GM12875 (cell line): ENCODE measurements around the gene IL31.

Source experiments
- H3K4me3 ChIP-seq: one replicate; pipeline ENCODE4 v1.5.1; 2011; ENCODE audit warnings: low read depth, low read length, control low read depth
- TF ChIP-seq, protein P1 (sequence below): IDR thresholded peaks from 2 replicates; pipeline ENCODE4 v1.5.1; 2011; ENCODE audit warnings: low read depth, mild to moderate bottlenecking, control low read depth, inconsistent platforms, low read length, moderate library complexity, borderline replicate concordance; ENCODE audit not compliant: insufficient read depth

The IL31 gene

DNA sequence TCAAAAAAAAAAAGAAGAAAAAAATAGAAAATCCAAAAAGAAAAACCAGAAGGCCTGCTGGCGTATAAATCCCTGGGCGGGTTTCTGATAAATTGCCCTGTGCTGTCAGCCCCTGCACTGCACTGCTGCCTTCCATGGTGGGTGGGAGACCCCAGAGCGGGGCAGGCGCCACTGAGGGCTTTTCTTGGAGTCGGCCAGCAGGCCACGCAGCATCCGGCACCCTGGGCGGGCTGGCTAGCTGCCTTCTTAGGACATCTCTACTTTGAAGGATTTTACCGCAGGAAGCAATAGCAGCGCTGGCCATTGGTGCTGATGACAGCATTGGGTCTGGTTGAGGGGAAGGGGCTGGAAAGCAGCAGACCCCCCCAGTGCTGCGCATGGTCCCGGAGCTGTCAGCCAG lies 29.1 kb downstream of the IL31 start:
- no peak overlapping the region for H3K4me3 ChIP-seq
- TF ChIP-seq, protein P1, sequence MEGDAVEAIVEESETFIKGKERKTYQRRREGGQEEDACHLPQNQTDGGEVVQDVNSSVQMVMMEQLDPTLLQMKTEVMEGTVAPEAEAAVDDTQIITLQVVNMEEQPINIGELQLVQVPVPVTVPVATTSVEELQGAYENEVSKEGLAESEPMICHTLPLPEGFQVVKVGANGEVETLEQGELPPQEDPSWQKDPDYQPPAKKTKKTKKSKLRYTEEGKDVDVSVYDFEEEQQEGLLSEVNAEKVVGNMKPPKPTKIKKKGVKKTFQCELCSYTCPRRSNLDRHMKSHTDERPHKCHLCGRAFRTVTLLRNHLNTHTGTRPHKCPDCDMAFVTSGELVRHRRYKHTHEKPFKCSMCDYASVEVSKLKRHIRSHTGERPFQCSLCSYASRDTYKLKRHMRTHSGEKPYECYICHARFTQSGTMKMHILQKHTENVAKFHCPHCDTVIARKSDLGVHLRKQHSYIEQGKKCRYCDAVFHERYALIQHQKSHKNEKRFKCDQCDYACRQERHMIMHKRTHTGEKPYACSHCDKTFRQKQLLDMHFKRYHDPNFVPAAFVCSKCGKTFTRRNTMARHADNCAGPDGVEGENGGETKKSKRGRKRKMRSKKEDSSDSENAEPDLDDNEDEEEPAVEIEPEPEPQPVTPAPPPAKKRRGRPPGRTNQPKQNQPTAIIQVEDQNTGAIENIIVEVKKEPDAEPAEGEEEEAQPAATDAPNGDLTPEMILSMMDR: no peak

DNA sequence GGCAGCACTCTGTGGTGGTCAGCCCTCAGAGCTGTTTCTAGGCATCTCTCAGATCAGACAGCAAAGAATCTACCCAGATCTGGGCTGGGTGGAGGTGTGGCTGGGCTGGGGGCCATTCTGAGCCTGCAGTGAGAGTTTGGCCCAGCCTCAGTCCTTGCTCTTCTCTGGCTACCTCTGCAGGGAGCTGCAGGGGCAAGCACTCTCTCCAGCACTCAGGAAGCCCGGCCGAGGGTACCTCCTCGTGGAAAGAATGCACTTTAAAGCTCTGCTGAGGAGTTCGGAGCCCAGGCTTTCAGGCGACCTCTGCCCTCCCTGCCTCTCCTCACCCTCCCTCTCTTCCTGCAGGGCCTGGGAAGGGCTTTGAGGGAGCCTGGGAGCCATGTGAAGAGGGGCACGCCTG lies 31.2 kb downstream of the IL31 start:
- TF ChIP-seq, protein P1: no peak
- no peak overlapping the region for H3K4me3 ChIP-seq

DNA sequence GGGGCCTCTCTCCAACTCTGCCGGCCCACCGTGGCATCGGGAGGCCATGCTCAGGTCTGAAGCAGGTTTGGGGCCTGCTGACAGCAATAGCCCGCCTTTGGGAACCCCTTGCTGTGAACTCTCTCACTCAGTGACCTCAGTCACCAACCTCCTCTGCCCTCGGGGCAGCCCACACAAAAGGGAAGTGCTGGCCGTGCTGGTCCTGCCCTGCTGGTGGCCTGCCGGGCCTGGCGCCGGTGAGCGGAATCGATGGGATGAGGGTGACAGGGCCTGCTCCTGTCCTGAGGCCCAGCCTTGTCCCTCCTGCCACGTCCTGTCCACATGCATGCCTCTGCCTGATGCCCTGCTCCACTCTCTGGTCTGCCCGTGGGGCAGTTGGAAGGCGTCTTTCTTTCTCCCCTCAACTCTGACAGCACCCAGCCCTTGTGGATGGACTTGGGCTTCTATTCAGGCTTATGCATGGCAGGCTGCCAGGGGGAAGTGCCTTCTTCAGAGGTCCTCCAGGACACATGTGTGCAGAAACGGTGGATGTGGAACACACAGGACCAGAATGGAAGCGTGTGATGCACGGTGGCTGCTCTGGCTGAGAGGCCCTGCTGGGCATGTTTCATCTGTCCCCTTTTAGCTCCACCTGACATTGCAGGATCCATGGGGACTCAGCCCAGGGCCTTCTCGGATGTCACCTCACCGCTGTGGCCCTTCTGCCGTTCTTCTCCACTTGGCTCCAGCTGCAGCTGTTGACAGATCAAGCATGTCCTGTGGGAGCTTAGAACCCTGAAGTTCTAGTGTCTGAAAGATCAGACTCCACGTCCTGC lies 31.9 kb downstream of the IL31 start:
- no peak overlapping the region for H3K4me3 ChIP-seq
- TF ChIP-seq, protein P1: no peak

DNA sequence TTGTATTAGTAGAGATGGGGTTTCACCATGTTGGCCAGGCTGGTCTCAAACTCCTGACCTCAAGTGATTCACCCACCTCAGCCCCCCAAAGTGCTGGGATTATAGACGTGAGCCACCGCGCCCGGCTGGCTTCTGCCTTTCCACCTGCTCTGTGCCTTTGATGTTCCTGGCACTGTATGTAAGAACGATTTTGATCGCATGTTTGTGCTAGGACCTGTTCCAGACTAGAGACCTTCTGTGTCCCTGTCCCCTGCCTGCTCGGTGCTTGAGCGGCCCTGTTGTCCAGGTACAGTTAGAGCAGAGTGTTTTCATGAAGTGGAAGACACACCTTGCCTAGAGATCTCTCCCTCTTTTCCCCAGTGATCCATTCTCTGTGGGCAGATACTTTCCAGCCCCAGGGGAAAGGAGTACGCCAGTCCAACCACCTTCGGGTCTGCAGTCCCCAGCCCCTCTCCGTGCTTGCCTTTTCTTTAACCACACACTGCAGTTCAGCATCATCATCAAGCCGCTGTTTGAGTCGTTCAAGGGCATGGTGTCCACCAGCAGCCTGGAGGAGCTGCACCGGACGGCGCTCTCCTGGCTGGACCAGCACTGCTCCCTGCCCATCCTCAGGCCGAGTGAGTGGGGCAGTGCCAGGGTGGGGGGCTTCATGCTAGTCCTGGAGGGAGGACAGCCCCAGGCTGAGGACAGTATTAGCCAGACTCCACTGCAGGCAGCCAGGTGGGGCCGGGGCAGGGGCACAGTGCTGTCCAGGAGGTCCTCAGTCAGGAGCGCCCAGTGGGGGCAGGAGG lies 33.4 kb downstream of the IL31 start:
- TF ChIP-seq, protein P1: no peak
- no peak overlapping the region for H3K4me3 ChIP-seq

DNA sequence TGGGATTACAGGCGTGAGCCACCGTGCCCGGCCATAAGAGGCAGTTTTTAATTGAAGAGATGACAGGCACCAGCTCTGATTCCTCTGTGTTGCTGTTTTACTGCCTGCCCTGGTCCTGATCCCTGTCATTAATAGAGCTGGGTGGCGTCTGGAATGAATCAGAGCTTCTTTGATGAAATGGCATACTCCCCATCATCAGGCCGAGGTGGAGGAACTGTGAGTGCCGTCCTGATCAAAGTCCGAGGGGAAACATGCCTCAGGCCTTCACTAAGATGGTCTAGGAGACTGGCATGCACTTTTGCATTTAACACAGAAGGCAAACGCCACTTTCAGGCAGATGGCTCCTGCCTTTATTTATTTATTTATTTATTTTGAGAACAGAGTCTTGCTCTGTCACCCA lies 34.1 kb downstream of the IL31 start:
- TF ChIP-seq, protein P1: no peak
- H3K4me3 ChIP-seq: no peak overlapping the region

DNA sequence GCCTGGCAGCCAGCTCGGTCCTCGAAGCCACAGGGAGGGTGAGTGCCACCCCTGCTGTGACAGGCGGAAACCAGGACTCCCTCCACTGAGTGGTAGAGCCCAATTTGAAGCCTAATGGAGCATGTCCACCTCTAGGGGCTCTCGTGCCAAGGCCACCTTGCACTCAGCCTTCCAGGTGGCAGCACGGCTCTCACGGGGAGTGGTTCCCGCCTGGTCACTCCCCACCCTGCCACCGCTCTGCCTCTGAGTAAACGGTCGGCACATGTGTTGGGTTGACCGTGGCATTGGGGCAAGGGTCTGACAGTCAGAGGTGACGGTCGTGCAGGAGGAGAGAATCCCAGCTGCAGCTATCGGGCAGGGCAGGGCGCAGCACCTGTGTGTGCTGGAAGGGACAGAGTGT lies 34.8 kb downstream of the IL31 start:
- TF ChIP-seq, protein P1: no peak
- H3K4me3 ChIP-seq: no peak overlapping the region
